Measurements from ENCODE around the gene NCKAP1.

Gene NCKAP1

DNA sequence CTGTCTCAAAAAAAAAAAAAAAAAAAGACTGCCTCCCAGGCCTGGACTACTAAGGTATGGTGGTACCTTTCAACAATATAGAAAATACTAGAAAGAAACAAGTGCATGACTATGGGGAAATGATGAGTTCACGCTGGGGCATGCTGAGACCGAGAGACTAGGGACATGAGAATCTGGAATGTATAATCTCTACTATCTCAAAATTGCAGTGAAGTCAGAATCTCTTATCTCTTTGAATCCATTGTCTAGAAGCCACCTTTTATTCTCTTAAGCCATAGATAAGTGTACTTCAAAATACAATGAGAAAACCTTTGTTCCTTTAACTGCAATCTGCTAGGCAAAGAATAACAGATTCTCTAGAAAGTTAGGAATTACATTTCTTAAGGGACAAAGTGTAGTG, 177.4 kb downstream of the NCKAP1 start:
- TF ChIP-seq ISL1 (CRISPR knock-in tag; IDR thresholded peaks at IDR 0.05) (no peak), OSR1 (CRISPR knock-in tag; IDR thresholded peaks at IDR 0.05) (no peak), ZC3H10 (CRISPR knock-in tag; IDR thresholded peaks at IDR 0.05) (no peak), ZFP3 (CRISPR knock-in tag; IDR thresholded peaks at IDR 0.05) (no peak), ARNTL (CRISPR knock-in tag; IDR thresholded peaks at IDR 0.05; ENCODE audit: borderline replicate concordance, low read depth) (no peak), ESRRG (CRISPR knock-in tag; IDR thresholded peaks at IDR 0.05) (no peak), TCF4 (CRISPR knock-in tag; IDR thresholded peaks at IDR 0.05; ENCODE audit: borderline replicate concordance) (no peak), GLIS3 (CRISPR knock-in tag; IDR thresholded peaks at IDR 0.05) (no peak), ZFP30 (CRISPR knock-in tag; IDR thresholded peaks at IDR 0.05) (no peak)
- TF ChIP-seq, protein P1, sequence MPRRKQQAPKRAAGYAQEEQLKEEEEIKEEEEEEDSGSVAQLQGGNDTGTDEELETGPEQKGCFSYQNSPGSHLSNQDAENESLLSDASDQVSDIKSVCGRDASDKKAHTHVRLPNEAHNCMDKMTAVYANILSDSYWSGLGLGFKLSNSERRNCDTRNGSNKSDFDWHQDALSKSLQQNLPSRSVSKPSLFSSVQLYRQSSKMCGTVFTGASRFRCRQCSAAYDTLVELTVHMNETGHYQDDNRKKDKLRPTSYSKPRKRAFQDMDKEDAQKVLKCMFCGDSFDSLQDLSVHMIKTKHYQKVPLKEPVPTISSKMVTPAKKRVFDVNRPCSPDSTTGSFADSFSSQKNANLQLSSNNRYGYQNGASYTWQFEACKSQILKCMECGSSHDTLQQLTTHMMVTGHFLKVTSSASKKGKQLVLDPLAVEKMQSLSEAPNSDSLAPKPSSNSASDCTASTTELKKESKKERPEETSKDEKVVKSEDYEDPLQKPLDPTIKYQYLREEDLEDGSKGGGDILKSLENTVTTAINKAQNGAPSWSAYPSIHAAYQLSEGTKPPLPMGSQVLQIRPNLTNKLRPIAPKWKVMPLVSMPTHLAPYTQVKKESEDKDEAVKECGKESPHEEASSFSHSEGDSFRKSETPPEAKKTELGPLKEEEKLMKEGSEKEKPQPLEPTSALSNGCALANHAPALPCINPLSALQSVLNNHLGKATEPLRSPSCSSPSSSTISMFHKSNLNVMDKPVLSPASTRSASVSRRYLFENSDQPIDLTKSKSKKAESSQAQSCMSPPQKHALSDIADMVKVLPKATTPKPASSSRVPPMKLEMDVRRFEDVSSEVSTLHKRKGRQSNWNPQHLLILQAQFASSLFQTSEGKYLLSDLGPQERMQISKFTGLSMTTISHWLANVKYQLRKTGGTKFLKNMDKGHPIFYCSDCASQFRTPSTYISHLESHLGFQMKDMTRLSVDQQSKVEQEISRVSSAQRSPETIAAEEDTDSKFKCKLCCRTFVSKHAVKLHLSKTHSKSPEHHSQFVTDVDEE (CRISPR knock-in tag; IDR thresholded peaks at IDR 0.05), result no peak
- TF ChIP-seq, protein P2, sequence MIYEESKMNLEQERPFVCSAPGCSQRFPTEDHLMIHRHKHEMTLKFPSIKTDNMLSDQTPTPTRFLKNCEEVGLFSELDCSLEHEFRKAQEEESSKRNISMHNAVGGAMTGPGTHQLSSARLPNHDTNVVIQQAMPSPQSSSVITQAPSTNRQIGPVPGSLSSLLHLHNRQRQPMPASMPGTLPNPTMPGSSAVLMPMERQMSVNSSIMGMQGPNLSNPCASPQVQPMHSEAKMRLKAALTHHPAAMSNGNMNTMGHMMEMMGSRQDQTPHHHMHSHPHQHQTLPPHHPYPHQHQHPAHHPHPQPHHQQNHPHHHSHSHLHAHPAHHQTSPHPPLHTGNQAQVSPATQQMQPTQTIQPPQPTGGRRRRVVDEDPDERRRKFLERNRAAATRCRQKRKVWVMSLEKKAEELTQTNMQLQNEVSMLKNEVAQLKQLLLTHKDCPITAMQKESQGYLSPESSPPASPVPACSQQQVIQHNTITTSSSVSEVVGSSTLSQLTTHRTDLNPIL (CRISPR knock-in tag; IDR thresholded peaks at IDR 0.05; ENCODE audit: low read depth), result no peak

More for the DNA sequence above, 177.4 kb downstream of the NCKAP1 start:
- no peak for ATAC-seq
